WTC11 (cell line): ENCODE data around the gene FRMD4A. TPM values are rescaled to one million over a fixed set of nuclear protein-coding genes. Genes with fewer than 3 reads are reported as not detected.

Experiments
- ATAC-seq: fragments of 200-7000 bp; cut with Tn5 transposase; 2 replicates; pipeline ENCODE4 v1.10.0; 2021; ENCODE audit warnings: mild to moderate bottlenecking, moderate library complexity
- CTCF ChIA-PET: fragments of 300-600 bp; sonication (Branson Sonifier 250); formaldehyde crosslinking; loops from one replicate; lab custom pipeline; 2021; ENCODE audit warnings: antibody characterized with exemption; lab: Charles Lee
- POLR2A ChIA-PET: fragments of 350-600 bp; sonication (Branson Sonifier 250); formaldehyde crosslinking; loops from one replicate; lab custom pipeline; 2021; ENCODE audit warnings: antibody characterized with exemption; lab: Charles Lee
- DNase-seq: peaks from one replicate; pipeline ENCODE4 v3.0.0; 2021; ENCODE audit warnings: low spot score
- H3K27ac Mint-ChIP-seq: 2 replicates; pipeline ENCODE4 v1.8.0; 2021; ENCODE audit warnings: mixed read lengths
- H3K27me3 Mint-ChIP-seq: 2 replicates; pipeline ENCODE4 v1.8.0; 2021; ENCODE audit warnings: low read depth, mild to moderate bottlenecking, moderate library complexity, mixed read lengths
- H3K36me3 Mint-ChIP-seq: 2 replicates; pipeline ENCODE4 v1.8.0; 2021; ENCODE audit warnings: mixed read lengths
- H3K4me1 Mint-ChIP-seq: 2 replicates; pipeline ENCODE4 v1.8.0; 2022; ENCODE audit warnings: mixed read lengths
- H3K4me3 Mint-ChIP-seq: 2 replicates; pipeline ENCODE4 v1.8.0; 2021; ENCODE audit warnings: mild to moderate bottlenecking, moderate library complexity, mixed read lengths
- H3K9me3 Mint-ChIP-seq: 2 replicates; pipeline ENCODE4 v1.8.0; 2021; ENCODE audit warnings: mixed read lengths
- AR ChIP-seq: fragments of 250-450 bp; sonication (Bioruptor Pico); IDR thresholded peaks from 2 replicates; pipeline ENCODE4 v1.9.0; 2021; ENCODE audit warnings: mild to moderate bottlenecking
- ATF1 ChIP-seq: sonication (generic); formaldehyde crosslinking; IDR thresholded peaks from 2 replicates; pipeline ENCODE4 v1.8.1; 2023; ENCODE audit warnings: mild to moderate bottlenecking, moderate library complexity, missing genetic modification reagents
- ATF2 ChIP-seq: sonication (generic); formaldehyde crosslinking; IDR thresholded peaks from 2 replicates; pipeline ENCODE4 v1.8.1; 2022; ENCODE audit warnings: low read depth, missing genetic modification reagents, borderline replicate concordance
- CDX4 ChIP-seq: fragments of 250-450 bp; sonication (Bioruptor Pico); IDR thresholded peaks from 2 replicates; pipeline ENCODE4 v1.9.0; 2021; ENCODE audit warnings: moderate library complexity, mild to moderate bottlenecking, inconsistent platforms, borderline replicate concordance
- E2F1 ChIP-seq: sonication (generic); formaldehyde crosslinking; IDR thresholded peaks from 2 replicates; pipeline ENCODE4 v1.8.0; 2022; ENCODE audit warnings: mild to moderate bottlenecking, missing genetic modification reagents
- EMX1 ChIP-seq: fragments of 250-450 bp; sonication (Bioruptor Pico); IDR thresholded peaks from 2 replicates; pipeline ENCODE4 v1.8.0; 2021; ENCODE audit warnings: mild to moderate bottlenecking
- GRHL2 ChIP-seq: fragments of 250-450 bp; sonication (Bioruptor Pico); IDR thresholded peaks from 2 replicates; pipeline ENCODE4 v1.8.0; 2022; ENCODE audit warnings: mild to moderate bottlenecking, moderate library complexity; ENCODE audit not compliant: insufficient replicate concordance, severe bottlenecking
- HMGXB4 ChIP-seq: sonication (generic); formaldehyde crosslinking; IDR thresholded peaks from 2 replicates; pipeline ENCODE4 v1.8.1; 2023; ENCODE audit warnings: mild to moderate bottlenecking, moderate library complexity, missing genetic modification reagents
- KAT7 ChIP-seq: sonication (generic); formaldehyde crosslinking; IDR thresholded peaks from 2 replicates; pipeline ENCODE4 v1.8.1; 2023; ENCODE audit warnings: missing genetic modification reagents, mild to moderate bottlenecking, borderline replicate concordance
- MAX ChIP-seq: sonication (generic); formaldehyde crosslinking; IDR thresholded peaks from 2 replicates; pipeline ENCODE4 v1.8.0; 2022; ENCODE audit warnings: mild to moderate bottlenecking, missing genetic modification reagents
- NR2C2 ChIP-seq: sonication (generic); formaldehyde crosslinking; IDR thresholded peaks from 2 replicates; pipeline ENCODE4 v1.8.0; 2022; ENCODE audit warnings: mild to moderate bottlenecking, missing genetic modification reagents
- OVOL2 ChIP-seq: fragments of 250-450 bp; sonication (Bioruptor Pico); IDR thresholded peaks from 2 replicates; pipeline ENCODE4 v1.9.0; 2021; ENCODE audit warnings: mild to moderate bottlenecking, borderline replicate concordance
- PRDM15 ChIP-seq: sonication (generic); formaldehyde crosslinking; IDR thresholded peaks from 2 replicates; pipeline ENCODE4 v1.8.0; 2022; ENCODE audit warnings: missing genetic modification reagents
- PREB ChIP-seq: sonication (generic); formaldehyde crosslinking; IDR thresholded peaks from 2 replicates; pipeline ENCODE4 v1.8.1; 2022; ENCODE audit warnings: mild to moderate bottlenecking, missing genetic modification reagents, moderate library complexity, borderline replicate concordance
- TEAD4 ChIP-seq: sonication (generic); formaldehyde crosslinking; IDR thresholded peaks from 2 replicates; pipeline ENCODE4 v1.8.0; 2022; ENCODE audit warnings: mild to moderate bottlenecking, missing genetic modification reagents
- ZNF138 ChIP-seq: sonication (generic); formaldehyde crosslinking; conservative IDR thresholded peaks from 2 replicates; pipeline ENCODE4 v1.8.1; 2022; ENCODE audit warnings: mild to moderate bottlenecking, moderate library complexity, missing genetic modification reagents
- ZNF263 ChIP-seq: sonication (generic); formaldehyde crosslinking; IDR thresholded peaks from 2 replicates; pipeline ENCODE4 v1.8.1; 2022; ENCODE audit warnings: low read depth, mild to moderate bottlenecking, moderate library complexity, missing genetic modification reagents
- ZNF317 ChIP-seq: sonication (generic); formaldehyde crosslinking; IDR thresholded peaks from 2 replicates; pipeline ENCODE4 v1.8.1; 2023; ENCODE audit warnings: low read depth, mild to moderate bottlenecking, moderate library complexity, missing genetic modification reagents, borderline replicate concordance
- total RNA-seq: library from RNA; stranded (reverse); gene quantifications from 3 replicates; pipeline ENCODE4 v1.2.3, GENCODE V29; 2021

The FRMD4A gene
- total RNA-seq, 1 experiment from 2014 or later, result 35.5 TPM

GRCh38 chr10:13674645-13675588 lies 655.8 kb downstream of the FRMD4A start:
- H3K27me3 Mint-ChIP-seq, result no peaks in the 10 kb centered on the region
- DNase-seq, result no peak
- H3K27ac Mint-ChIP-seq, result peak overlapping the region; percentile 43; the same call in 1 of the 2 replicates
- H3K4me3 Mint-ChIP-seq, result no peak overlapping the region
- ChIA-PET POLR2A (no interaction called here), CTCF (interaction anchor here (1.7 kb wide), 1 partner anchor 303 kb away, joined by 4 read pairs; no protein-coding TSS in a partner anchor)
- ATAC-seq, result no peak
- no peaks in the 10 kb centered on the region for H3K9me3 Mint-ChIP-seq
- H3K36me3 Mint-ChIP-seq, result peaks cover 4% of the 10 kb centered on the region; the same call in 1 of the 2 replicates
- TF ChIP-seq HMGXB4 (CRISPR knock-in tag), result no peak
- TF ChIP-seq OVOL2 (CRISPR knock-in tag), result no peak
- TF ChIP-seq, all 79 proteins: peak for 0
- H3K4me1 Mint-ChIP-seq, result peaks cover 37% of the 10 kb centered on the region

GRCh38 chr10:13673156-13673555 lies 657.6 kb downstream of the FRMD4A start:
- ATAC-seq, result peak; percentile 55
- no peaks in the 10 kb centered on the region for H3K27me3 Mint-ChIP-seq
- peaks cover 43% of the 10 kb centered on the region for H3K4me1 Mint-ChIP-seq
- peak overlapping the region; percentile 71 for H3K27ac Mint-ChIP-seq
- peak overlapping the region; percentile 15 for H3K4me3 Mint-ChIP-seq
- POLR2A ChIA-PET, result no interaction called here
- CTCF ChIA-PET, result interaction anchor here (0.7 to 1.4 kb wide), 2 partner anchors 14 to 86 kb away, joined by 3 read pairs; partner anchors contain the start of gene PRPF18
- peaks cover 6% of the 10 kb centered on the region; the same call in 1 of the 2 replicates for H3K36me3 Mint-ChIP-seq
- no peaks in the 10 kb centered on the region for H3K9me3 Mint-ChIP-seq
- no peak for DNase-seq
- TF ChIP-seq NR2C2 (CRISPR knock-in tag), result no peak
- TF ChIP-seq MAX (CRISPR knock-in tag), result no peak
- no peak for TF ChIP-seq PREB (CRISPR knock-in tag)
- TF ChIP-seq AR, result no peak
- TF ChIP-seq E2F1 (CRISPR knock-in tag), result no peak
- TF ChIP-seq PRDM15, result no peak
- TF ChIP-seq TEAD4, result no peak
- no peak for TF ChIP-seq ZNF263 (CRISPR knock-in tag)
- no peak for TF ChIP-seq ZNF317
- no peak for TF ChIP-seq EMX1 (CRISPR knock-in tag)
- no peak for TF ChIP-seq CDX4 (CRISPR knock-in tag)
- no peak for TF ChIP-seq ZNF138 (CRISPR knock-in tag)
- TF ChIP-seq GRHL2, result no peak
- no peak for TF ChIP-seq KAT7
- TF ChIP-seq ATF2 (CRISPR knock-in tag), result no peak
- TF ChIP-seq ATF1 (CRISPR knock-in tag), result no peak
